ENCODE measurements around the gene SMC6. TPM values are rescaled to one million over a fixed set of nuclear protein-coding genes. Genes with fewer than 3 reads are reported as not detected.

Gene SMC6
- total and polyA plus RNA-seq, 10 of the 15 experiments (the other 5 are each of a cell fraction or from before 2014, with no cell fraction given), result 12.8 to 63.8 (median 38.8) TPM

DNA sequence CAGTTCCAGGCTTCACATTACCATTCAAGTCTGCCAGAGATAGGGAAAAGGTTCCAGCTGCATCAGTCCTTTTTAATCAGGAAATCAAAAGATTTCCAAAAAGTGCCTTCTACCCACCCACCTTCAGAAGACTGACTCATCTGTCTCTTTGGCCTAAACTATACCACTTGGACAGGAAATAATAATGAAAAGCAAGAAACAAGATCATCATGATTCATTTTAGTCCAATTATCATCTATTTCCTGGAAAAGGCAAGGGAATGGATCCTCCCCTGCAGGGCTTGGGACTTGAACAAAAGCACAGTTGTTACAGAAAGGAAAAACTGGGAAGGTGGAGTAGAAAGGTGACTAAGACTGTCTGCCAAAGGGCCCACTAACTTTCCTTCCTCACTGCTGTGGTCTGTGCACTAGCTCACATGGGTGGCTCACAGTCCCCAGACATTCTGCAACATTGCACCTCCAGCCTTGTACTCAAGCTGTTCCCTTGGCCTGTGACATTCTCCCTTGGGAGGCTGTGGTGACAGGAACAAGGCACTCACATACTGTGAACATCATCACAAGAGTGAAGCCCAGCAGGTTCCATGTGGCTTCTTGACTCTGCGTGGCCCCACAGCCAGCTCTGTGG, 137.8 kb downstream of the SMC6 start:
- Histone ChIP-seq H3K4me3 (no peak overlapping the region), H3K27me3 (replicated peaks in 1 of 2; ENCODE audit: control insufficient read depth in 2 of 2, insufficient read depth in 2 of 2, low read length in 1 of 2) (no peaks in the 10 kb centered on the region; a peak in 1 of 4 replicates), H3K27ac (ENCODE audit: control insufficient read depth, insufficient read depth) (no peak overlapping the region), H3K36me3 (ENCODE audit: control insufficient read depth in 2 of 2, insufficient read depth in 2 of 2, low read length in 1 of 2) (no peaks in the 10 kb centered on the region), H3K79me2 (ENCODE audit: control insufficient read depth, insufficient read depth, low read length) (no peaks in the 10 kb centered on the region), H3K4me1 (ENCODE audit: control insufficient read depth, insufficient read depth, low read length) (no peaks in the 10 kb centered on the region), H3K4me2 (ENCODE audit: control insufficient read depth, insufficient read depth) (no peak overlapping the region), H3K9me3 (replicated peaks; ENCODE audit: control insufficient read depth, insufficient read depth, low read length) (no peaks in the 10 kb centered on the region), H4K20me1 (ENCODE audit: control insufficient read depth, insufficient read depth) (no peaks in the 10 kb centered on the region), H3K9ac (ENCODE audit: control insufficient read depth, insufficient read depth, low read length) (no peak overlapping the region), H2AFZ (ENCODE audit: control insufficient read depth, low read depth, low read length) (no peak overlapping the region)
- ChIA-PET RAD21 (ENCODE audit: unreplicated experiment) (interaction anchor here (2.2 kb wide), 1 partner anchor 55 kb away, joined by 9 read pairs; no protein-coding TSS in a partner anchor), POLR2A (no interaction called here), SMC1A (ENCODE audit: uncharacterized antibody, unreplicated experiment) (interaction anchor here (0.6 to 2.2 kb wide), 4 partner anchors 11 to 86 kb away, joined by 3 to 7 read pairs (median 4); no protein-coding TSS in a partner anchor), CTCF (interaction anchor here (1.0 to 2.5 kb wide), 3 partner anchors 8 to 55 kb away, joined by 3 to 7 read pairs (median 7); no protein-coding TSS in a partner anchor)
- no peak; the same call in 2 of the 3 replicates for ATAC-seq
- 53% methylated on average over 1 of the region's 1 CpG for WGBS (ENCODE audit: insufficient coverage, insufficient replicate concordance, low lambda C conversion rate, missing lambda C conversion rate)
- no peak for FAIRE-seq
- no TSS peak for BruUV-seq (replicated peaks)
- intact Hi-C loops (cut with micrococcal nuclease; ENCODE audit: unreplicated experiment) (no loop called here), in situ Hi-C loops (cut with MboI) (no loop called here)
- DNase-seq (ENCODE audit: low read depth, low spot score), result no peak
- no peak for TF ChIP-seq SIN3A (IDR thresholded peaks at IDR 0.05; ENCODE audit: low read depth, low read length)
- no peak for TF ChIP-seq FOS (IDR thresholded peaks at IDR 0.05; ENCODE audit: borderline replicate concordance, extremely low read depth, insufficient read length)
- no peak for TF ChIP-seq EGR1 (IDR thresholded peaks at IDR 0.05; ENCODE audit: borderline replicate concordance in 1 of 2, low read depth in 2 of 2, low read length in 2 of 2)
- no peak for TF ChIP-seq NR2C2 (IDR thresholded peaks at IDR 0.05; ENCODE audit: borderline replicate concordance, control insufficient read depth, insufficient read length, low read depth)
- TF ChIP-seq, protein P1, sequence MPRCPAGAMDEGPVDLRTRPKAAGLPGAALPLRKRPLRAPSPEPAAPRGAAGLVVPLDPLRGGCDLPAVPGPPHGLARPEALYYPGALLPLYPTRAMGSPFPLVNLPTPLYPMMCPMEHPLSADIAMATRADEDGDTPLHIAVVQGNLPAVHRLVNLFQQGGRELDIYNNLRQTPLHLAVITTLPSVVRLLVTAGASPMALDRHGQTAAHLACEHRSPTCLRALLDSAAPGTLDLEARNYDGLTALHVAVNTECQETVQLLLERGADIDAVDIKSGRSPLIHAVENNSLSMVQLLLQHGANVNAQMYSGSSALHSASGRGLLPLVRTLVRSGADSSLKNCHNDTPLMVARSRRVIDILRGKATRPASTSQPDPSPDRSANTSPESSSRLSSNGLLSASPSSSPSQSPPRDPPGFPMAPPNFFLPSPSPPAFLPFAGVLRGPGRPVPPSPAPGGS (IDR thresholded peaks at IDR 0.05; ENCODE audit: borderline replicate concordance, insufficient read depth, low read depth, low read length, poor library complexity, severe bottlenecking), result no peak
- no peak for TF ChIP-seq JUNB (IDR thresholded peaks at IDR 0.05)
- TF ChIP-seq MYB (IDR thresholded peaks at IDR 0.05; ENCODE audit: borderline replicate concordance, low read depth, low read length), result no peak
- TF ChIP-seq MYC (IDR thresholded peaks at IDR 0.05; ENCODE audit: insufficient read depth, insufficient read length, insufficient replicate concordance, low read length, severe bottlenecking), result no peak
- TF ChIP-seq EED (IDR thresholded peaks at IDR 0.05; ENCODE audit: low read depth), result no peak
- TF ChIP-seq, protein P2, sequence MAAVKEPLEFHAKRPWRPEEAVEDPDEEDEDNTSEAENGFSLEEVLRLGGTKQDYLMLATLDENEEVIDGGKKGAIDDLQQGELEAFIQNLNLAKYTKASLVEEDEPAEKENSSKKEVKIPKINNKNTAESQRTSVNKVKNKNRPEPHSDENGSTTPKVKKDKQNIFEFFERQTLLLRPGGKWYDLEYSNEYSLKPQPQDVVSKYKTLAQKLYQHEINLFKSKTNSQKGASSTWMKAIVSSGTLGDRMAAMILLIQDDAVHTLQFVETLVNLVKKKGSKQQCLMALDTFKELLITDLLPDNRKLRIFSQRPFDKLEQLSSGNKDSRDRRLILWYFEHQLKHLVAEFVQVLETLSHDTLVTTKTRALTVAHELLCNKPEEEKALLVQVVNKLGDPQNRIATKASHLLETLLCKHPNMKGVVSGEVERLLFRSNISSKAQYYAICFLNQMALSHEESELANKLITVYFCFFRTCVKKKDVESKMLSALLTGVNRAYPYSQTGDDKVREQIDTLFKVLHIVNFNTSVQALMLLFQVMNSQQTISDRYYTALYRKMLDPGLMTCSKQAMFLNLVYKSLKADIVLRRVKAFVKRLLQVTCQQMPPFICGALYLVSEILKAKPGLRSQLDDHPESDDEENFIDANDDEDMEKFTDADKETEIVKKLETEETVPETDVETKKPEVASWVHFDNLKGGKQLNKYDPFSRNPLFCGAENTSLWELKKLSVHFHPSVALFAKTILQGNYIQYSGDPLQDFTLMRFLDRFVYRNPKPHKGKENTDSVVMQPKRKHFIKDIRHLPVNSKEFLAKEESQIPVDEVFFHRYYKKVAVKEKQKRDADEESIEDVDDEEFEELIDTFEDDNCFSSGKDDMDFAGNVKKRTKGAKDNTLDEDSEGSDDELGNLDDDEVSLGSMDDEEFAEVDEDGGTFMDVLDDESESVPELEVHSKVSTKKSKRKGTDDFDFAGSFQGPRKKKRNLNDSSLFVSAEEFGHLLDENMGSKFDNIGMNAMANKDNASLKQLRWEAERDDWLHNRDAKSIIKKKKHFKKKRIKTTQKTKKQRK (IDR thresholded peaks at IDR 0.05; ENCODE audit: low read depth, low read length), result no peak
- no peak for TF ChIP-seq HCFC1 (IDR thresholded peaks at IDR 0.05; ENCODE audit: low read length)
- TF ChIP-seq BCL11A (IDR thresholded peaks at IDR 0.05; ENCODE audit: low read depth, low read length), result no peak
- TF ChIP-seq, protein P3, sequence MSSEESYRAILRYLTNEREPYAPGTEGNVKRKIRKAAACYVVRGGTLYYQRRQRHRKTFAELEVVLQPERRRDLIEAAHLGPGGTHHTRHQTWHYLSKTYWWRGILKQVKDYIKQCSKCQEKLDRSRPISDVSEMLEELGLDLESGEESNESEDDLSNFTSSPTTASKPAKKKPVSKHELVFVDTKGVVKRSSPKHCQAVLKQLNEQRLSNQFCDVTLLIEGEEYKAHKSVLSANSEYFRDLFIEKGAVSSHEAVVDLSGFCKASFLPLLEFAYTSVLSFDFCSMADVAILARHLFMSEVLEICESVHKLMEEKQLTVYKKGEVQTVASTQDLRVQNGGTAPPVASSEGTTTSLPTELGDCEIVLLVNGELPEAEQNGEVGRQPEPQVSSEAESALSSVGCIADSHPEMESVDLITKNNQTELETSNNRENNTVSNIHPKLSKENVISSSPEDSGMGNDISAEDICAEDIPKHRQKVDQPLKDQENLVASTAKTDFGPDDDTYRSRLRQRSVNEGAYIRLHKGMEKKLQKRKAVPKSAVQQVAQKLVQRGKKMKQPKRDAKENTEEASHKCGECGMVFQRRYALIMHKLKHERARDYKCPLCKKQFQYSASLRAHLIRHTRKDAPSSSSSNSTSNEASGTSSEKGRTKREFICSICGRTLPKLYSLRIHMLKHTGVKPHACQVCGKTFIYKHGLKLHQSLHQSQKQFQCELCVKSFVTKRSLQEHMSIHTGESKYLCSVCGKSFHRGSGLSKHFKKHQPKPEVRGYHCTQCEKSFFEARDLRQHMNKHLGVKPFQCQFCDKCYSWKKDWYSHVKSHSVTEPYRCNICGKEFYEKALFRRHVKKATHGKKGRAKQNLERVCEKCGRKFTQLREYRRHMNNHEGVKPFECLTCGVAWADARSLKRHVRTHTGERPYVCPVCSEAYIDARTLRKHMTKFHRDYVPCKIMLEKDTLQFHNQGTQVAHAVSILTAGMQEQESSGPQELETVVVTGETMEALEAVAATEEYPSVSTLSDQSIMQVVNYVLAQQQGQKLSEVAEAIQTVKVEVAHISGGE (CRISPR knock-in tag; IDR thresholded peaks at IDR 0.05), result no peak
- TF ChIP-seq BRCA1 (IDR thresholded peaks at IDR 0.05; ENCODE audit: low read depth, low read length), result no peak
- no peak for TF ChIP-seq GATAD2B (conservative IDR thresholded peaks at IDR 0.05; ENCODE audit: low read depth)
- TF ChIP-seq ZNF622 (IDR thresholded peaks at IDR 0.05), result no peak
